Measurements from ENCODE around the gene ECE1. TPM values are rescaled to one million over a fixed set of nuclear protein-coding genes. Genes with fewer than 3 reads are reported as not detected.

Gene ECE1
- total and polyA plus RNA-seq, 10 of the 15 experiments (the other 5 are each of a cell fraction or from before 2014, with no cell fraction given) = 0.97 to 81.0 (median 37.0) TPM

GRCh38 chr1:21298981-21299391, 8.7 kb upstream of the ECE1 start (continued):
- no peak for TF ChIP-seq FOXK2 (IDR thresholded peaks at IDR 0.05)
- no peak for TF ChIP-seq EZH2 (IDR thresholded peaks at IDR 0.05; ENCODE audit: borderline replicate concordance, control insufficient read depth, low read depth, low read length)
- TF ChIP-seq ATF2 (IDR thresholded peaks at IDR 0.05; ENCODE audit: low read length) = no peak
- TF ChIP-seq E2F4 (IDR thresholded peaks at IDR 0.05; ENCODE audit: low read depth, low read length) = no peak

GRCh38 chr1:21297975-21298374, 7.7 kb upstream of the ECE1 start:
- TF ChIP-seq PRDM15 (CRISPR knock-in tag; IDR thresholded peaks at IDR 0.05) (no peak), BACH1 (IDR thresholded peaks at IDR 0.05; ENCODE audit: borderline replicate concordance) (no peak), CBX5 (IDR thresholded peaks at IDR 0.05; ENCODE audit: low read depth) (no peak), MXI1 (IDR thresholded peaks at IDR 0.05; ENCODE audit: low read depth, low read length) (no peak), STAT3 (IDR thresholded peaks at IDR 0.05; ENCODE audit: low read depth, low read length) (no peak), IKZF1 (conservative IDR thresholded peaks at IDR 0.05) (no peak)
- H3K4me1 ChIP-seq (ENCODE audit: control insufficient read depth, insufficient read depth, low read length) = peaks cover 32% of the 10 kb centered on the region
- no peaks in the 10 kb centered on the region; the same call in 1 of the 2 replicates for H4K20me1 ChIP-seq (ENCODE audit: control insufficient read depth, insufficient read depth)
- no peaks in the 10 kb centered on the region for H3K9me3 ChIP-seq (replicated peaks; ENCODE audit: control insufficient read depth, insufficient read depth, low read length)
- intact Hi-C loops (cut with micrococcal nuclease; ENCODE audit: unreplicated experiment) (no loop called here), in situ Hi-C loops (cut with MboI) (no loop called here)
- ATAC-seq (no peak), DNase-seq (ENCODE audit: low read depth, low spot score) (no peak), FAIRE-seq (no peak)
- H3K79me2 ChIP-seq (ENCODE audit: control insufficient read depth, insufficient read depth, low read length) = no peaks in the 10 kb centered on the region
- H3K4me3 ChIP-seq = no peak overlapping the region
- H3K27me3 ChIP-seq (replicated peaks in 1 of 2; ENCODE audit: control insufficient read depth in 2 of 2, insufficient read depth in 2 of 2, low read length in 1 of 2) = no peaks in the 10 kb centered on the region
- ChIA-PET POLR2A (interaction anchor here (0.6 to 1.3 kb wide), 3 partner anchors 12 to 484 kb away, joined by 3 to 5 read pairs (median 3); no protein-coding TSS in a partner anchor), RAD21 (ENCODE audit: unreplicated experiment) (interaction anchor here (1.0 to 1.5 kb wide), 2 partner anchors 28 to 43 kb away, joined by 3 read pairs; no protein-coding TSS in a partner anchor), SMC1A (ENCODE audit: uncharacterized antibody, unreplicated experiment) (interaction anchor here (1.1 kb wide), 1 partner anchor 26 kb away, joined by 3 read pairs; no protein-coding TSS in a partner anchor), CTCF (interaction anchor here (2.4 to 19.3 kb wide), 2 partner anchors 27 to 70 kb away, joined by 9 to 131 read pairs; no protein-coding TSS in a partner anchor)
- H3K27ac ChIP-seq (ENCODE audit: control insufficient read depth, insufficient read depth) = no peak overlapping the region
- BruUV-seq (replicated peaks) = no TSS peak
- H3K36me3 ChIP-seq (ENCODE audit: control insufficient read depth in 2 of 2, insufficient read depth in 2 of 2, low read length in 1 of 2) = peaks cover 0 to 13% of the 10 kb centered on the region in 2 experiments; a peak in 2 of 4 replicates
- no peak overlapping the region for H3K9ac ChIP-seq (ENCODE audit: control insufficient read depth, insufficient read depth, low read length)
- H2AFZ ChIP-seq (ENCODE audit: control insufficient read depth, low read depth, low read length) = no peak overlapping the region
- no peak overlapping the region for H3K4me2 ChIP-seq (ENCODE audit: control insufficient read depth, insufficient read depth)
- 91% methylated on average over 13 of the region's 13 CpGs for WGBS (ENCODE audit: insufficient coverage, insufficient replicate concordance, low lambda C conversion rate, missing lambda C conversion rate)

Data from GM12878 (cell line).